K562 (cell line): ENCODE results near the gene P2RX1. TPM values are rescaled to one million over a fixed set of nuclear protein-coding genes. Genes with fewer than 3 reads are reported as not detected.

Experiments used
- CBX1 ChIP-seq: sonication (generic); IDR thresholded peaks from 2 replicates; pipeline ENCODE4 v1.6.1; 2016; ENCODE audit warnings: antibody characterized with exemption, low read depth, mild to moderate bottlenecking
- CCNT2 ChIP-seq: IDR thresholded peaks from 2 replicates; pipeline ENCODE4 v1.6.1; 2011; ENCODE audit warnings: borderline replicate concordance, low read depth, mild to moderate bottlenecking, moderate library complexity, mixed read lengths, low read length; ENCODE audit not compliant: insufficient read length; ENCODE audit errors: extremely low read depth
- CEBPZ ChIP-seq: fragments of 150-350 bp; IDR thresholded peaks from 2 replicates; pipeline ENCODE4 v1.6.1; 2014; ENCODE audit warnings: low read depth, mild to moderate bottlenecking, low read length, borderline replicate concordance
- CHAMP1 ChIP-seq: fragments of 450-650 bp; IDR thresholded peaks from 2 replicates; pipeline ENCODE4 v1.6.1; 2016; ENCODE audit warnings: mild to moderate bottlenecking
- FOXA3 ChIP-seq, 2 experiments: fragments of 450-650 bp in 1 of 2; sonication (generic) in 1 of 2; formaldehyde crosslinking; IDR thresholded peaks in 1 of 2; conservative IDR thresholded peaks in 1 of 2; 2 replicates each; pipeline versions ENCODE4 v1.4.0 to v1.8.0; 2020 to 2022; ENCODE audit warnings: mild to moderate bottlenecking in 2 of 2, missing genetic modification reagents in 1 of 2
- HOMEZ ChIP-seq: fragments of 250-450 bp; sonication (Bioruptor Pico); IDR thresholded peaks from 2 replicates; pipeline ENCODE4 v1.4.0; 2020; ENCODE audit warnings: mild to moderate bottlenecking, moderate library complexity
- MIER1 ChIP-seq: fragments of 450-650 bp; IDR thresholded peaks from 2 replicates; pipeline ENCODE4 v1.6.1; 2016; ENCODE audit warnings: antibody characterized with exemption, mild to moderate bottlenecking, low read depth
- RBM14 ChIP-seq: fragments of 200-400 bp; formaldehyde crosslinking; IDR thresholded peaks from 2 replicates; pipeline ENCODE4 v1.6.1; 2018; ENCODE audit warnings: low read depth, mild to moderate bottlenecking, low read length, moderate library complexity, borderline replicate concordance; ENCODE audit not compliant: insufficient read depth
- RFX5 ChIP-seq: IDR thresholded peaks from 2 replicates; pipeline ENCODE4 v1.6.1; 2011; ENCODE audit warnings: low read depth, mild to moderate bottlenecking, improper control_type of control experiment, low read length
- SMAD4 ChIP-seq: fragments of 250-450 bp; sonication (Bioruptor Pico); conservative IDR thresholded peaks from 2 replicates; pipeline ENCODE4 v1.8.0; 2021; ENCODE audit warnings: inconsistent platforms, mild to moderate bottlenecking, moderate library complexity
- TCFL5 ChIP-seq: fragments of 250-450 bp; sonication (Bioruptor Pico); conservative IDR thresholded peaks from 2 replicates; pipeline ENCODE4 v1.6.1; 2021; ENCODE audit warnings: mild to moderate bottlenecking, moderate library complexity, matching md5 sums
- TEAD4 ChIP-seq, 2 experiments: sonication (generic) in 1 of 2; formaldehyde crosslinking in 1 of 2; IDR thresholded peaks; 2 replicates each; pipeline versions ENCODE4 v1.6.1 to v1.8.0; 2012 to 2022; ENCODE audit warnings: borderline replicate concordance in 1 of 2, inconsistent platforms in 1 of 2, low read length in 1 of 2, mild to moderate bottlenecking in 1 of 2, missing genetic modification reagents in 1 of 2
- ZBTB2 ChIP-seq: fragments of 450-650 bp; IDR thresholded peaks from 2 replicates; pipeline ENCODE4 v1.6.1; 2016; ENCODE audit warnings: antibody characterized with exemption
- ZSCAN29 ChIP-seq: fragments of 450-650 bp; IDR thresholded peaks from 2 replicates; pipeline ENCODE4 v1.6.1; 2017
- polyA plus RNA-seq, 8 experiments: library from polyadenylated mRNA; depleted of rRNA in 4 of 8; stranded (reverse) in 5 of 8; unstranded in 3 of 8; fragments of >200 nt; fragmentation: Nextera tagmentation in 2 of 8; fragmentation: Illumina TruSeq in 1 of 8; extraction: Ambion mirVana in 2 of 8; extraction: Trizol in 1 of 8; gene quantifications; 2 replicates each; pipeline versions ENCODE4 v1.2.1 to v1.2.3, GENCODE V29; 2011 to 2014; ENCODE audit warnings: inconsistent platforms in 1 of 8, missing spikeins in 1 of 8
- total RNA-seq, 7 experiments: library from RNA; depleted of rRNA in 6 of 7; stranded (reverse); fragments of >200 nt in 6 of 7; fragmentation: Illumina TruSeq in 2 of 7; extraction: Trizol in 2 of 7; gene quantifications; 2 replicates each; pipeline versions ENCODE4 v1.2.1 to v1.2.3, GENCODE V29; 2011 to 2021; ENCODE audit warnings: low replicate concordance in 1 of 7

Gene P2RX1
- total and polyA plus RNA-seq, 9 of the 15 experiments (the other 6 are each of a cell fraction or from before 2014, with no cell fraction given) = 0.27 to 20.3 (median 10.3) TPM

- TF ChIP-seq CHAMP1 (no peak), SMAD4 (peak; percentile 73), CBX1 (peak; percentile 52; the same call in 1 of the 2 replicates), RBM14 (0 out of 2 replicates have a peak, but pooled peaks have one; percentile 86), CEBPZ (no peak), TEAD4 (IDR thresholded peaks at IDR 0.05; ENCODE audit: low read length) (no peak), TEAD4 (CRISPR knock-in tag; IDR thresholded peaks at IDR 0.05; ENCODE audit: borderline replicate concordance) (no peak), TCFL5 (CRISPR knock-in tag) (no peak), FOXA3 (CRISPR knock-in tag; conservative IDR thresholded peaks at IDR 0.05 in 1 of 2, IDR thresholded peaks at IDR 0.05 in 1 of 2) (no peak), RFX5 (no peak), CCNT2 (peak; percentile 63), HOMEZ (CRISPR knock-in tag) (no peak), ZBTB2 (no peak), ZSCAN29 (no peak), MIER1 (no peak)
Measured at GRCh38 chr17:3964203-3965117, 48.2 kb upstream of the P2RX1 start, which contains the start of gene ATP2A3 (continued).
